ENCODE results near the gene SPAG7. TPM values are rescaled to one million over a fixed set of nuclear protein-coding genes. Genes with fewer than 3 reads are reported as not detected.

SPAG7 gene
- total RNA-seq (64.3 and 85.7 TPM in 2 replicates), polyA plus RNA-seq (194 and 224 TPM in 2 replicates)

DNA sequence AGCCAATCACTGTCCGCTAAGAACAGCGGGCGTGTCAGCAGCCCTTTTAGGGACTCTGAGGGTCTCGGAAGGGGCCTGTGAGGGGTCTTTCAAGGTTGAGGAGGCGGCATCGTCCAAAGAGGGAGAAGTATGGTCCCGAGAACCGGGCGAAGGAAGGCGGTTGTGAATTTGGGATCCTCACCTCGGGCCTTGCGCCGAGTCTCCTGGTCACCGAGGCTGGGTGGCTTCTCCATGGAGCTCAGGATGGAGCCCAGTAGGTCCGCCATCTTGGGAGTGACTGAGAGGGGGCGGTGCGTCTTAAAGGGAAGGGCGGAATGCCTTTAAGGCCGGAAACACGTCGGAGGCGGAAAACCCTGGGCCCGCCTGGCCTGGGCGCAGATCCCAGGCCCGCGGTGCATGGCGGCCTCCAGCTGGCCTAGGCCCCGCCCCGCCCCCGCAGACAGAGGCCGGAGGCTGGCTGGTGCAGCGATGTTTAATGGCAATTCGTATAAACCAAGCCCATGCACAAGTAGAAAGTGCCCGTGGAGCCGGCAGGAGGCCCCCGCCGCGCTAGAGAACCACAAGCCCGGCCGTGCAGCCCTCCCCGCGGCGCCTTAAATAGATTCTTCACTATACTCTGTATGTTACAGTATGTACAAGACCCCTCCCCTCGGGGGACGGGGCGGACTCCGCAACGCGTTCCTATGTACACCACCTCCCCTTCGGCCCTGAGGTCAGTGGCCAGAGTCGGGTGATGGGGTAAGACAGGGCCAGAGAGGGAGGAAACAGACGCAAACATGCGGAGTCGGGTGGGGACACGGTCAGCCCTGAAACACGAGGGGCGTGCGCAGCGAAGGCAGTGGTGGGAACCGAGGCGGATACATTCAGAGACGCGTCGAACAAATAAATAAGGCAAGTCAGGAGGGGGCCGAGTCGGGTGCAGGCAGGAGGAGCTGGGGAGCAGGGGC lies at the start of gene SPAG7:
Gene SPAG7 (minus strand): TSS at position 279 of the 947 bp plus-strand sequence. CDS start 13 bp downstream, at position 266.
- Histone ChIP-seq H2AFZ (peak within 1 kb of the TSS; percentile 6), H3K4me2 (peak within 1 kb of the TSS; percentile 89), H3K4me3 (peak within 1 kb of the TSS; percentile 46), H3K27me3 (no peaks in the 10 kb centered on the region), H3K4me1 (ENCODE audit: insufficient read depth) (peaks cover 22% of the 10 kb centered on the region), H3K9me2 (replicated peaks; ENCODE audit: insufficient read depth) (no peaks in the 10 kb centered on the region), H3K9me3 (ENCODE audit: low read depth) (no peaks in the 10 kb centered on the region), H3K79me2 (peaks cover 73% of the 10 kb centered on the region), H3K36me3 (replicated peaks; ENCODE audit: insufficient read depth, low read depth) (no peaks in the 10 kb centered on the region), H3K27ac (peak within 1 kb of the TSS; percentile 93), H4K20me1 (ENCODE audit: insufficient read depth, poor library complexity, severe bottlenecking) (no peaks in the 10 kb centered on the region)
- 1% methylated on average over 60 of the region's 66 CpGs for WGBS (ENCODE audit: low lambda C conversion rate, missing lambda C conversion rate)
- TF ChIP-seq EZH2 (IDR thresholded peaks at IDR 0.05; ENCODE audit: borderline replicate concordance) (no peak), EZH2phosphoT487 (IDR thresholded peaks at IDR 0.05; ENCODE audit: low read depth, severe bottlenecking, unreplicated experiment) (no peak)
- TF ChIP-seq, protein P1, sequence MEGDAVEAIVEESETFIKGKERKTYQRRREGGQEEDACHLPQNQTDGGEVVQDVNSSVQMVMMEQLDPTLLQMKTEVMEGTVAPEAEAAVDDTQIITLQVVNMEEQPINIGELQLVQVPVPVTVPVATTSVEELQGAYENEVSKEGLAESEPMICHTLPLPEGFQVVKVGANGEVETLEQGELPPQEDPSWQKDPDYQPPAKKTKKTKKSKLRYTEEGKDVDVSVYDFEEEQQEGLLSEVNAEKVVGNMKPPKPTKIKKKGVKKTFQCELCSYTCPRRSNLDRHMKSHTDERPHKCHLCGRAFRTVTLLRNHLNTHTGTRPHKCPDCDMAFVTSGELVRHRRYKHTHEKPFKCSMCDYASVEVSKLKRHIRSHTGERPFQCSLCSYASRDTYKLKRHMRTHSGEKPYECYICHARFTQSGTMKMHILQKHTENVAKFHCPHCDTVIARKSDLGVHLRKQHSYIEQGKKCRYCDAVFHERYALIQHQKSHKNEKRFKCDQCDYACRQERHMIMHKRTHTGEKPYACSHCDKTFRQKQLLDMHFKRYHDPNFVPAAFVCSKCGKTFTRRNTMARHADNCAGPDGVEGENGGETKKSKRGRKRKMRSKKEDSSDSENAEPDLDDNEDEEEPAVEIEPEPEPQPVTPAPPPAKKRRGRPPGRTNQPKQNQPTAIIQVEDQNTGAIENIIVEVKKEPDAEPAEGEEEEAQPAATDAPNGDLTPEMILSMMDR (IDR thresholded peaks at IDR 0.05; ENCODE audit: poor library complexity): no peak
- peak; percentile 98 for DNase-seq (ENCODE audit: low spot score)

DNA sequence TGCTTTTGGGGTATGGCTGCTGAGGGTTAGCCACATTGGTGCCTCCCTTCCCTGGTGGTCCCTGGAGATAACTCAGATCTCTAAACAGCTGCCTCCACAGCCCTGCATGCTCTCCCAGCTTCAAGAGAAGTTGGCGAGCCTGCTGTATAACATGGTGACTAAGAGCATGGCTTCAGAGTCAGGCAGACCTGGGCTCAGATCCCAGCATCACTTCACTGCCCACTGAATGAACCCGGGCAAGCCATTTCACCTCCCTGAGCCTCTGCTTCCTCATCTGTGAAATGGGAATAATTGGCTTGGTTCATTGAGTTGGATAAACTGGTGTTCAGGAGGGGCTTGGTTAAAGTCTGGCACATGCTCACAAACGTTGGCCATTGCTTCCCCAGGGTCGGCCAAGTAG lies 46.7 kb upstream of the SPAG7 start:
- 95% methylated on average over 4 of the region's 4 CpGs for WGBS (ENCODE audit: low lambda C conversion rate, missing lambda C conversion rate)

DNA sequence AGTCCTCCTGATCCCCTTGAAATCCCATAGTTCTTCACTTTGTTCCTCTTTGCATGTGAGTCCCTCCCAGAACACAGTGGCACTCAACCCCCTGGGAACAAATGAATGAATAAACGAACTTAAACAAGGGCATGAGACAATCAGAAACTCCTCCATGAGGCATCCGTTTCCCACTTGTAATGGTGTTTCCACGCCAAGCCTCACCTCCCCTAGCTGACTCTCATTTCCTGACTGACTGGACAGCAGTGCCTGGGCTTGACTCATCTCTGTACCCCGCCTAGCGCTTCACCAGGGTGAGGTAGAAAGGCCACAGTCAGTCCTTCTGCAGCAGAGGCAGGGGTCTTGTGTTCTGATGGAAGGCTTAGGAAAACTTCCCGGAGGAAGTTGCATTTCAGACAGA lies 44.3 kb upstream of the SPAG7 start:
- Histone ChIP-seq H3K27me3 (no peaks in the 10 kb centered on the region), H3K79me2 (no peaks in the 10 kb centered on the region), H3K4me1 (ENCODE audit: insufficient read depth) (no peaks in the 10 kb centered on the region), H3K9me3 (ENCODE audit: low read depth) (no peaks in the 10 kb centered on the region), H3K4me2 (no peak overlapping the region), H3K36me3 (replicated peaks; ENCODE audit: insufficient read depth, low read depth) (no peaks in the 10 kb centered on the region), H2AFZ (no peak overlapping the region), H3K4me3 (no peak overlapping the region), H4K20me1 (ENCODE audit: insufficient read depth, poor library complexity, severe bottlenecking) (no peaks in the 10 kb centered on the region), H3K27ac (no peak overlapping the region), H3K9me2 (replicated peaks; ENCODE audit: insufficient read depth) (no peaks in the 10 kb centered on the region)
- WGBS (ENCODE audit: low lambda C conversion rate, missing lambda C conversion rate): 91% methylated on average over 6 of the region's 6 CpGs
- DNase-seq (ENCODE audit: low spot score): no peak
- TF ChIP-seq EZH2 (IDR thresholded peaks at IDR 0.05; ENCODE audit: borderline replicate concordance): no peak
- TF ChIP-seq EZH2phosphoT487 (IDR thresholded peaks at IDR 0.05; ENCODE audit: low read depth, severe bottlenecking, unreplicated experiment): no peak
- TF ChIP-seq, protein P1 (IDR thresholded peaks at IDR 0.05; ENCODE audit: poor library complexity): no peak

More for the DNA sequence above, 46.7 kb upstream of the SPAG7 start:
- Histone ChIP-seq H3K9me2 (replicated peaks; ENCODE audit: insufficient read depth) (no peaks in the 10 kb centered on the region), H3K9me3 (ENCODE audit: low read depth) (no peaks in the 10 kb centered on the region), H2AFZ (no peak overlapping the region), H3K27me3 (no peaks in the 10 kb centered on the region), H4K20me1 (ENCODE audit: insufficient read depth, poor library complexity, severe bottlenecking) (no peaks in the 10 kb centered on the region), H3K36me3 (replicated peaks; ENCODE audit: insufficient read depth, low read depth) (no peaks in the 10 kb centered on the region), H3K4me1 (ENCODE audit: insufficient read depth) (no peaks in the 10 kb centered on the region), H3K4me3 (no peak overlapping the region), H3K79me2 (no peaks in the 10 kb centered on the region), H3K4me2 (no peak overlapping the region), H3K27ac (no peak overlapping the region)
- no peak for DNase-seq (ENCODE audit: low spot score)
- TF ChIP-seq EZH2phosphoT487 (IDR thresholded peaks at IDR 0.05; ENCODE audit: low read depth, severe bottlenecking, unreplicated experiment) (no peak), EZH2 (IDR thresholded peaks at IDR 0.05; ENCODE audit: borderline replicate concordance) (no peak)
- TF ChIP-seq, protein P1 (IDR thresholded peaks at IDR 0.05; ENCODE audit: poor library complexity): no peak
